WI38 (cell line): ENCODE data around the gene ZBTB7C.

Experiments used
- H3K4me3 ChIP-seq: 2 replicates; pipeline ENCODE4 v1.5.1; 2011; ENCODE audit warnings: low read depth, mild to moderate bottlenecking, control low read depth, low read length
- TF ChIP-seq, protein P1 (sequence below): IDR thresholded peaks from 2 replicates; pipeline ENCODE4 v1.5.1; 2012; ENCODE audit warnings: low read depth, mild to moderate bottlenecking, control low read depth, low read length

ZBTB7C gene

GRCh38 chr18:48181087-48181823 lies 227.9 kb downstream of the ZBTB7C start:
- no peak overlapping the region for H3K4me3 ChIP-seq
- TF ChIP-seq, protein P1, sequence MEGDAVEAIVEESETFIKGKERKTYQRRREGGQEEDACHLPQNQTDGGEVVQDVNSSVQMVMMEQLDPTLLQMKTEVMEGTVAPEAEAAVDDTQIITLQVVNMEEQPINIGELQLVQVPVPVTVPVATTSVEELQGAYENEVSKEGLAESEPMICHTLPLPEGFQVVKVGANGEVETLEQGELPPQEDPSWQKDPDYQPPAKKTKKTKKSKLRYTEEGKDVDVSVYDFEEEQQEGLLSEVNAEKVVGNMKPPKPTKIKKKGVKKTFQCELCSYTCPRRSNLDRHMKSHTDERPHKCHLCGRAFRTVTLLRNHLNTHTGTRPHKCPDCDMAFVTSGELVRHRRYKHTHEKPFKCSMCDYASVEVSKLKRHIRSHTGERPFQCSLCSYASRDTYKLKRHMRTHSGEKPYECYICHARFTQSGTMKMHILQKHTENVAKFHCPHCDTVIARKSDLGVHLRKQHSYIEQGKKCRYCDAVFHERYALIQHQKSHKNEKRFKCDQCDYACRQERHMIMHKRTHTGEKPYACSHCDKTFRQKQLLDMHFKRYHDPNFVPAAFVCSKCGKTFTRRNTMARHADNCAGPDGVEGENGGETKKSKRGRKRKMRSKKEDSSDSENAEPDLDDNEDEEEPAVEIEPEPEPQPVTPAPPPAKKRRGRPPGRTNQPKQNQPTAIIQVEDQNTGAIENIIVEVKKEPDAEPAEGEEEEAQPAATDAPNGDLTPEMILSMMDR = no peak

GRCh38 chr18:48179666-48180065 lies 229.5 kb downstream of the ZBTB7C start:
- no peak overlapping the region for H3K4me3 ChIP-seq
- TF ChIP-seq, protein P1 = no peak

DNA sequence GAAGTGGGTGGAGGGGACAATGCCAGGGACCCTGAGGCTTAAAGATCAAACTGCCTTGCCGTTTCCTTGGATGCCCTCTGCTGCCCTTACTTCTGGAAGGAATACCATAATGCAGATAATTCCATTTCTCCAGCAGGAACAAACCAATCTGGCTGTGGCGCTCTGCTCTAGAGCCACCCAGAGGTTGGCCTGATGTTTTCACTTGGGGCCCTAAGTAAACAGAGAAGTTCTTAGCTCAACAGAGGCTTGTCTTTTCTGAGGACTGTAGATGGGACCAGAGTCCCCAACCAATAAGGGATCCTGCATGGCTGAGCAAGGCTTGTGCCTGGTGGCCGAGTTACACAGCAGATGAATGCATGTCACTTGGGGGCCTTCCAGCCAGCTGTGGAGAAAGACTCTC lies 230.2 kb downstream of the ZBTB7C start:
- H3K4me3 ChIP-seq = no peak overlapping the region
- TF ChIP-seq, protein P1 = no peak

DNA sequence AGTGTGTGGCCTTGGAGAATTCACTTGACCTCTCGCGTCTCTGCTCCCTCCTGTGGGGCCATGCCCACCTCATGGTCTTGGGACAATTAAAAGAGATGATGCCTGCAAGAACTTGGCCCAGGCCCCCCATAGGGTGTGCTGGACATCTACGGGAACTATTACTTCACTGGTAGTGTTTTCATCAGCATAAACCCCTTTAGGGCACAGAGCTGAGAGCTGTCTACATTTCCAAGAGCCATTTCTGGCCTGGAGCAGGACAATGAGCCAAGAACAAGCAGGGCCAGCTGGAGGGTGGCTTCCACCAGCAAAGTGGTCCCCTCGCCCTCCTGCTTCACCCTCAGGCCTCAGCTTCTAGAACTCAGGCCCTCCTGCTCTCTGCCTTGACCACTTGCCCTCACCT lies 232.3 kb downstream of the ZBTB7C start:
- TF ChIP-seq, protein P1 = no peak
- H3K4me3 ChIP-seq = no peak overlapping the region

GRCh38 chr18:48173557-48173956 lies 235.6 kb downstream of the ZBTB7C start:
- TF ChIP-seq, protein P1 = no peak
- no peak overlapping the region for H3K4me3 ChIP-seq

DNA sequence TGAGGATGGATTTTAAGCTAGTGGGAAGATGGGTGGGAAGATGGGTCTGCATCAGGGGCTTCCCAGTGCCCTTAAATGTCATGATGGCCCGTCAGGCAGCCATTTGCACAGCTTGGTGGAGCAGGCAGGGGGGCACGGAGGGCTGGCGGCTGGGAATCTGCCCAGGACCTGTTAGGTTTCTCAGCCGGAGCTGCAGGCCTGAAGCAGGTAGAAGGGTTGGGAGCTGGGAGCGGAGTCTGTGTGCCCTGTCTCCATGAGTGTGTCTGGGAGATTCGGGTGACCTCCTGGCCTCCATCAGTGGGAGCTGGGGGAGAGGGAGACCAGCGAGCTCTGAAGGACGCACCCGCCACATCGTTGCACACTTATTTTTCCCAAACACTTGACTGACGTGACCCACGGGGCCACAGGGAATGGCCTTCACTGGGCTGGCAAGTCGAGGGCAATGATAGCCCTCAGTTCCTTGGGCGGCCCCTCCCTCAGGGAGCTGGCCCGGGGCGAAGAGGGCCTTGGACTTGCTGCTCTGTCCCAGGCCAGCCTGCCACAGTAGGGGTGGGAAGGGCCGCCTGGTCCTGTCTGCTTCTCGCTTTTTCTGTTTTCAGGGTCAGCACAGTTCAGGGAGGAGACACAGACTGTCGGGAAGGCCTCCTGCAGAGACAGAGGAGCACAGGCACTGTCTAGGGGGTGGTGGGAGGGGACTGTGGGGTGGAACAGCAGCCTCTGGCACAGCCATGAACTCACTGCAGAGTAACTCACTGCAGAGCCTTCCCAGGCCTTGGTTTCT lies 236.8 kb downstream of the ZBTB7C start:
- TF ChIP-seq, protein P1 = no peak
- no peak overlapping the region for H3K4me3 ChIP-seq
